HCT116 (cell line): ENCODE measurements around the gene IER3. TPM values are rescaled to one million over a fixed set of nuclear protein-coding genes. Genes with fewer than 3 reads are reported as not detected.

Experiments
- ATAC-seq: fragments of 200-7000 bp; cut with Tn5 transposase; 2 replicates; pipeline ENCODE4 v1.9.1; 2020; ENCODE audit warnings: mild to moderate bottlenecking, moderate library complexity
- BruUV-seq: library from RNA; stranded (reverse); fragments of 400-500 nt; replicated peaks from 2 replicates; lab custom pipeline; 2021; lab: Mats Ljungman, UMichigan
- CTCF ChIA-PET: fragments of 300-600 bp; sonication (Branson Sonifier 250); formaldehyde crosslinking; loops from one replicate; lab custom pipeline; 2021; ENCODE audit warnings: antibody characterized with exemption; lab: Charles Lee
- POLR2A ChIA-PET: fragments of 300-600, 350-600 bp; sonication (Branson Sonifier 250); formaldehyde crosslinking; loops from one replicate; lab custom pipeline; 2021; ENCODE audit warnings: antibody characterized with exemption; lab: Charles Lee
- RAD21 ChIA-PET, 2 experiments: fragments of 300-600 bp; sonication (Branson Sonifier 250); formaldehyde crosslinking; loops; one replicate each; lab custom pipeline; 2023; ENCODE audit warnings: low total read pairs in 2 of 2; ENCODE audit not compliant: uncharacterized antibody in 2 of 2, unreplicated experiment in 2 of 2, low non-redundant PET in 1 of 2; lab: Charles Lee
- DNase-seq: peaks from one replicate; pipeline ENCODE4 v3.0.0-alpha.2; 2010; ENCODE audit warnings: low read depth, low spot score
- H2AFZ ChIP-seq: fragments of 200-600 bp; shearing (Covaris generic), sonication (generic); 2 replicates; pipeline ENCODE4 v1.6.1; 2017; ENCODE audit warnings: low read depth, mixed run types, mixed read lengths, antibody characterized with exemption, low read length; ENCODE audit not compliant: poor library complexity, severe bottlenecking
- H3K27ac ChIP-seq: 2 replicates; pipeline ENCODE4 v1.5.1; 2012; ENCODE audit warnings: low read depth, low read length
- H3K27me3 ChIP-seq: fragments of 200-600 bp; sonication (generic); 2 replicates; pipeline ENCODE4 v1.6.1; 2016; ENCODE audit warnings: mixed run types, low read length, mixed read lengths; ENCODE audit not compliant: insufficient read depth
- H3K36me3 ChIP-seq, 2 experiments: fragments of 200-500 bp in 1 of 2; fragments of 200-600 bp in 1 of 2; sonication (Bioruptor generic) in 1 of 2; sonication (generic) in 1 of 2; 2 replicates each; pipeline versions ENCODE4 v1.5.1 to v1.6.1; 2014 to 2016; ENCODE audit warnings: low read length in 2 of 2, inconsistent platforms in 1 of 2, mixed read lengths in 1 of 2, mixed run types in 1 of 2; ENCODE audit not compliant: insufficient read depth in 2 of 2, control insufficient read depth in 1 of 2
- H3K4me1 ChIP-seq, 2 experiments: fragments of 200-600 bp in 1 of 2; sonication (generic) in 1 of 2; 2 replicates each; pipeline versions ENCODE4 v1.5.1 to v1.6.1; 2012 to 2017; ENCODE audit warnings: low read length in 2 of 2, inconsistent platforms in 1 of 2, mild to moderate bottlenecking in 1 of 2, mixed read lengths in 1 of 2, mixed run types in 1 of 2, moderate library complexity in 1 of 2; ENCODE audit not compliant: insufficient read depth in 2 of 2, control insufficient read depth in 1 of 2
- H3K4me2 ChIP-seq: fragments of 200-600 bp; sonication (generic); 2 replicates; pipeline ENCODE4 v1.6.1; 2017; ENCODE audit warnings: mixed run types, low read length, mixed read lengths
- H3K4me3 ChIP-seq, 2 experiments: fragments of 200-600 bp in 1 of 2; sonication (generic) in 1 of 2; replicated peaks in 1 of 2; 2 replicates each; pipeline ENCODE4 v1.5.1; 2011 to 2016; ENCODE audit warnings: low read length in 2 of 2, control low read depth in 1 of 2, low read depth in 1 of 2, mild to moderate bottlenecking in 1 of 2, mixed read lengths in 1 of 2, mixed run types in 1 of 2
- H3K79me2 ChIP-seq: fragments of 200-600 bp; sonication (generic); 2 replicates; pipeline ENCODE4 v1.6.1; 2017; ENCODE audit warnings: mild to moderate bottlenecking, mixed run types, low read length, moderate library complexity, mixed read lengths; ENCODE audit not compliant: insufficient read depth
- H3K9ac ChIP-seq: fragments of 200-600 bp; sonication (generic); 2 replicates; pipeline ENCODE4 v1.6.1; 2016; ENCODE audit warnings: low read length, mixed read lengths
- H3K9me2 ChIP-seq: fragments of 200-600 bp; sonication (generic), shearing (Covaris generic); 2 replicates; pipeline ENCODE4 v1.6.1; 2017; ENCODE audit warnings: mixed run types, mild to moderate bottlenecking, moderate library complexity; ENCODE audit not compliant: insufficient read depth
- H3K9me3 ChIP-seq, 2 experiments: fragments of 200-500 bp in 1 of 2; fragments of 200-600 bp in 1 of 2; sonication (Bioruptor generic) in 1 of 2; sonication (generic) in 1 of 2; 2 replicates each; pipeline ENCODE4 v1.6.1; 2014 to 2017; ENCODE audit warnings: low read length in 2 of 2, mixed read lengths in 2 of 2, inconsistent platforms in 1 of 2, low read depth in 1 of 2, mild to moderate bottlenecking in 1 of 2, mixed run types in 1 of 2, moderate library complexity in 1 of 2; ENCODE audit not compliant: control insufficient read depth in 1 of 2, insufficient read depth in 1 of 2
- H4K20me1 ChIP-seq: fragments of 200-600 bp; sonication (generic), shearing (Covaris generic); 2 replicates; pipeline ENCODE4 v1.6.1; 2017; ENCODE audit warnings: mixed run types, mild to moderate bottlenecking, moderate library complexity; ENCODE audit not compliant: insufficient read depth
- EGR1 ChIP-seq: IDR thresholded peaks from 2 replicates; pipeline ENCODE4 v1.6.1; 2012; ENCODE audit warnings: low read depth
- EZH2 ChIP-seq: fragments of 200-600 bp; sonication (generic); IDR thresholded peaks from 2 replicates; pipeline ENCODE4 v1.6.1; 2017; ENCODE audit warnings: antibody characterized with exemption, mixed run types
- EZH2phosphoT487 ChIP-seq: fragments of 200-600 bp; IDR thresholded peaks from 2 replicates; pipeline ENCODE4 v1.6.1; 2018; ENCODE audit warnings: antibody characterized with exemption, borderline replicate concordance
- FOSL1 ChIP-seq: IDR thresholded peaks from 2 replicates; pipeline ENCODE4 v1.6.1; 2012; ENCODE audit warnings: low read depth
- POLR2AphosphoS5 ChIP-seq: IDR thresholded peaks from 2 replicates; pipeline ENCODE4 v1.6.1; 2011; ENCODE audit warnings: mild to moderate bottlenecking, low read depth, low read length, moderate library complexity
- RAD21 ChIP-seq: IDR thresholded peaks from 2 replicates; pipeline ENCODE4 v1.6.1; 2012; ENCODE audit warnings: low read depth, mild to moderate bottlenecking
- SP1 ChIP-seq: IDR thresholded peaks from 2 replicates; pipeline ENCODE4 v1.6.1; 2012; ENCODE audit warnings: low read depth
- SRF ChIP-seq: IDR thresholded peaks from 2 replicates; pipeline ENCODE4 v1.6.1; 2012; ENCODE audit warnings: low read depth
- TCF7L2 ChIP-seq: IDR thresholded peaks from 2 replicates; pipeline ENCODE4 v1.7.0; 2011; ENCODE audit warnings: borderline replicate concordance, inconsistent platforms; ENCODE audit not compliant: insufficient read depth, insufficient read length; ENCODE audit errors: extremely low read depth
- ZFX ChIP-seq: fragments of 450-650 bp; IDR thresholded peaks from 2 replicates; pipeline ENCODE4 v1.6.1; 2017
- intact Hi-C: fragments of 100-400 bp; cut with micrococcal nuclease; formaldehyde crosslinking; loops from 2 replicates; pipeline ENCODE4 v1.10.0; 2022
- total RNA-seq: library from RNA; stranded (reverse); gene quantifications from one replicate; pipeline ENCODE4 v1.2.1, GENCODE V29; 2021; ENCODE audit not compliant: unreplicated experiment
- TF ChIP-seq, protein P1 (sequence below), 3 experiments: fragments of 200-600 bp in 1 of 3; sonication (generic) in 1 of 3; IDR thresholded peaks in 2 of 3; conservative IDR thresholded peaks in 1 of 3; 2 replicates each; pipeline ENCODE4 v1.5.1; 2012 to 2017; ENCODE audit warnings: low read depth in 2 of 3, low read length in 2 of 3, antibody characterized with exemption in 1 of 3, borderline replicate concordance in 1 of 3, control low read depth in 1 of 3, mild to moderate bottlenecking in 1 of 3, mixed read lengths in 1 of 3, mixed run types in 1 of 3, moderate library complexity in 1 of 3; ENCODE audit not compliant: insufficient read depth in 1 of 3
- TF ChIP-seq, protein P2 (sequence below): IDR thresholded peaks from 2 replicates; pipeline ENCODE4 v1.6.1; 2012
- TF ChIP-seq, protein P3 (sequence below): IDR thresholded peaks from 2 replicates; pipeline ENCODE4 v1.6.1; 2011; ENCODE audit warnings: mild to moderate bottlenecking, low read length, moderate library complexity; ENCODE audit not compliant: insufficient replicate concordance; ENCODE audit errors: extremely low read depth
- TF ChIP-seq, protein P4 (sequence below): IDR thresholded peaks from 2 replicates; pipeline ENCODE4 v1.6.1; 2012

The IER3 gene
- total RNA-seq, 1 experiment from 2014 or later = 952 TPM

DNA sequence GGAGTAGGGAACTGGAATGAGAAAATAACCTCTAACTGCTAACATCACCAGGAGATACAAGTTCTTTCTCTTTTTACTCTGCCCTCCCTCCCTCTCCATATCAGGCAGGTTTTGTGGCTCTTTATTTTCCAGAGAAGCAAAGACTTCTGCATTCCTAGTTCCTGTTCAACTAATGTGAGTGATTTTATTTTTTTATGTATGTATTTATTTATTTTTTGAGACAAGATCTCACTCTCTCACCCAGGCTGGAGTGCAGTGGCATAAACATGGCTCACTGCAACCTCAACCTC is 6.0 kb upstream of the IER3 start:
- TF ChIP-seq SRF (no peak), POLR2AphosphoS5 (peak; percentile 30)
- TF ChIP-seq, protein P1, sequence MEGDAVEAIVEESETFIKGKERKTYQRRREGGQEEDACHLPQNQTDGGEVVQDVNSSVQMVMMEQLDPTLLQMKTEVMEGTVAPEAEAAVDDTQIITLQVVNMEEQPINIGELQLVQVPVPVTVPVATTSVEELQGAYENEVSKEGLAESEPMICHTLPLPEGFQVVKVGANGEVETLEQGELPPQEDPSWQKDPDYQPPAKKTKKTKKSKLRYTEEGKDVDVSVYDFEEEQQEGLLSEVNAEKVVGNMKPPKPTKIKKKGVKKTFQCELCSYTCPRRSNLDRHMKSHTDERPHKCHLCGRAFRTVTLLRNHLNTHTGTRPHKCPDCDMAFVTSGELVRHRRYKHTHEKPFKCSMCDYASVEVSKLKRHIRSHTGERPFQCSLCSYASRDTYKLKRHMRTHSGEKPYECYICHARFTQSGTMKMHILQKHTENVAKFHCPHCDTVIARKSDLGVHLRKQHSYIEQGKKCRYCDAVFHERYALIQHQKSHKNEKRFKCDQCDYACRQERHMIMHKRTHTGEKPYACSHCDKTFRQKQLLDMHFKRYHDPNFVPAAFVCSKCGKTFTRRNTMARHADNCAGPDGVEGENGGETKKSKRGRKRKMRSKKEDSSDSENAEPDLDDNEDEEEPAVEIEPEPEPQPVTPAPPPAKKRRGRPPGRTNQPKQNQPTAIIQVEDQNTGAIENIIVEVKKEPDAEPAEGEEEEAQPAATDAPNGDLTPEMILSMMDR (IDR thresholded peaks at IDR 0.05 in 2 of 3, conservative IDR thresholded peaks at IDR 0.05 in 1 of 3; ENCODE audit: borderline replicate concordance in 1 of 3, insufficient read depth in 1 of 3, low read depth in 2 of 3, low read length in 2 of 3) = no peak
- TF ChIP-seq, all 23 proteins: peak for 1
- intact Hi-C loops = no loop called here
- no peaks in the 10 kb centered on the region for H3K36me3 ChIP-seq
- H3K4me2 ChIP-seq = peak overlapping the region; percentile 72
- no peak overlapping the region for H2AFZ ChIP-seq
- no peak for DNase-seq
- ChIA-PET RAD21 (interaction anchor here in 1 of 2 experiments (0.7 kb wide), 1 partner anchor 68 kb away, joined by 3 read pairs; no protein-coding TSS in a partner anchor), POLR2A (interaction anchor here (1.5 to 16.4 kb wide), 5 partner anchors 10 to 51 kb away, joined by 3 to 680 read pairs (median 47); no protein-coding TSS in a partner anchor), CTCF (no interaction called here)
- no peaks in the 10 kb centered on the region for H3K27me3 ChIP-seq
- H3K9me3 ChIP-seq = no peaks in the 10 kb centered on the region
- no TSS peak for BruUV-seq
- no peaks in the 10 kb centered on the region for H3K9me2 ChIP-seq
- ATAC-seq = no peak
- H3K27ac ChIP-seq = peak overlapping the region; percentile 96
- peak overlapping the region; percentile 72 for H3K9ac ChIP-seq
- no peaks in the 10 kb centered on the region for H3K79me2 ChIP-seq
- peak overlapping the region in 1 of 2 experiments; percentile 28; a peak in 1 of 4 replicates for H3K4me3 ChIP-seq
- no peaks in the 10 kb centered on the region for H4K20me1 ChIP-seq
- peaks cover 76 to 98% of the 10 kb centered on the region in 2 experiments for H3K4me1 ChIP-seq

DNA sequence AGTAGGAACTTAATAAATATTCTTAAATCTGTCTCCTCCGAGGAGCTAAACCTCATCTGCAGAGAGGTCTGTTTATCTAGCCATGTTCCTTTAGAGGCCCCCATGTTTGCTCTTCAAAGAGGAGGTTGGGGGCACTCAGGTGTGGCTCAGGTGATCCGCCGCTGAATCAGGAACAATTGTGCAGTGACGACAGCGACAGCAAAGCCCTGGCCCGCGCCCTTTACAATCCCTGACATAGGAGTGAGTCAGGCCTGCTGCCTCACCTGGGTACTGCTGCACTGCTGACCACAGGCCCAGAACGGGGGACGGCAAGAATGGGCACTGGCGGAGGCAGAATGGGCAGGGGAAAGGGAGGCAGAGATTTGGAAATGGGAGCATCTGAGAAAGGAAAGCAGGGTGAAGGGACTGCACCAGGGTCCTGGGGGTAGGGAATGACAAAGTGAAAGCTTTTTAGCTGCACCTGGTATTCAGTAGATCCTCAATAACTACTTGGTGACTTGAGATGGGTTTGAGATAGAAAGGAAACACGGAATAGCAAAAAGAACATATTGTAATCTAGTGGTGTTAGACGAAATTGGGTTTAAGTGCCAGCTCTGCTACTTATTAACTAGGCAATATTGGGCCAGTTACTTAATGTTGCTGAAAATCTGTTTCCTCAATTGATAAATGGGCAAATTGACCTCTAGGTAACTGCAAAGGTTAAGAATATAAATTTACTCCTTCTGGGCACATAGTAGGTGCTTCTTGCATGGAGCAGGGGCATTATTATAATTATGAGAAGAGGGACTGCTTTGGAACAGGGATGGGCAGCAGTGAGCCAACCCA is 5.4 kb upstream of the IER3 start:
- H2AFZ ChIP-seq = no peak overlapping the region
- no peaks in the 10 kb centered on the region for H3K9me3 ChIP-seq
- peaks cover 81 to 98% of the 10 kb centered on the region in 2 experiments for H3K4me1 ChIP-seq
- TSS peak; percentile 92 for BruUV-seq
- H3K4me3 ChIP-seq = peak overlapping the region in 1 of 2 experiments; percentile 28; a peak in 2 of 4 replicates
- POLR2A ChIA-PET = interaction anchor here (0.7 to 16.4 kb wide), 7 partner anchors 9 to 365 kb away, joined by 3 to 680 read pairs (median 7); partner anchors contain the start of gene PSORS1C1
- H3K79me2 ChIP-seq = no peaks in the 10 kb centered on the region
- H3K27me3 ChIP-seq = no peaks in the 10 kb centered on the region
- peak overlapping the region; percentile 72 for H3K9ac ChIP-seq
- H3K4me2 ChIP-seq = peak overlapping the region; percentile 72
- ATAC-seq (peak; percentile 69), DNase-seq (peak; percentile 89)
- H4K20me1 ChIP-seq = no peaks in the 10 kb centered on the region
- H3K27ac ChIP-seq = peak overlapping the region; percentile 96
- RAD21 ChIA-PET = interaction anchor here in 1 of 2 experiments (0.5 to 1.0 kb wide), 3 partner anchors 15 to 78 kb away, joined by 3 to 5 read pairs (median 3); no protein-coding TSS in a partner anchor
- intact Hi-C loops = loop anchor here (10.0 kb wide), 1 partner anchor 335 kb away; no protein-coding TSS in a partner anchor
- CTCF ChIA-PET = no interaction called here
- H3K36me3 ChIP-seq = no peaks in the 10 kb centered on the region
- H3K9me2 ChIP-seq = no peaks in the 10 kb centered on the region
- no peak for TF ChIP-seq EGR1
- no peak for TF ChIP-seq EZH2
- no peak for TF ChIP-seq FOSL1
- TF ChIP-seq, protein P2, sequence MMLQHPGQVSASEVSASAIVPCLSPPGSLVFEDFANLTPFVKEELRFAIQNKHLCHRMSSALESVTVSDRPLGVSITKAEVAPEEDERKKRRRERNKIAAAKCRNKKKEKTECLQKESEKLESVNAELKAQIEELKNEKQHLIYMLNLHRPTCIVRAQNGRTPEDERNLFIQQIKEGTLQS = no peak
- TF ChIP-seq SP1 = no peak
- TF ChIP-seq RAD21 = no peak
- TF ChIP-seq ZFX = 0 out of 2 replicates have a peak, but pooled peaks have one; percentile 4
- TF ChIP-seq, protein P3, sequence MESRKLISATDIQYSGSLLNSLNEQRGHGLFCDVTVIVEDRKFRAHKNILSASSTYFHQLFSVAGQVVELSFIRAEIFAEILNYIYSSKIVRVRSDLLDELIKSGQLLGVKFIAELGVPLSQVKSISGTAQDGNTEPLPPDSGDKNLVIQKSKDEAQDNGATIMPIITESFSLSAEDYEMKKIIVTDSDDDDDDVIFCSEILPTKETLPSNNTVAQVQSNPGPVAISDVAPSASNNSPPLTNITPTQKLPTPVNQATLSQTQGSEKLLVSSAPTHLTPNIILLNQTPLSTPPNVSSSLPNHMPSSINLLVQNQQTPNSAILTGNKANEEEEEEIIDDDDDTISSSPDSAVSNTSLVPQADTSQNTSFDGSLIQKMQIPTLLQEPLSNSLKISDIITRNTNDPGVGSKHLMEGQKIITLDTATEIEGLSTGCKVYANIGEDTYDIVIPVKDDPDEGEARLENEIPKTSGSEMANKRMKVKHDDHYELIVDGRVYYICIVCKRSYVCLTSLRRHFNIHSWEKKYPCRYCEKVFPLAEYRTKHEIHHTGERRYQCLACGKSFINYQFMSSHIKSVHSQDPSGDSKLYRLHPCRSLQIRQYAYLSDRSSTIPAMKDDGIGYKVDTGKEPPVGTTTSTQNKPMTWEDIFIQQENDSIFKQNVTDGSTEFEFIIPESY = peak; percentile 33
- peak; percentile 90 for TF ChIP-seq TCF7L2
- TF ChIP-seq, protein P4, sequence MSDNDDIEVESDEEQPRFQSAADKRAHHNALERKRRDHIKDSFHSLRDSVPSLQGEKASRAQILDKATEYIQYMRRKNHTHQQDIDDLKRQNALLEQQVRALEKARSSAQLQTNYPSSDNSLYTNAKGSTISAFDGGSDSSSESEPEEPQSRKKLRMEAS = no peak
- no peak for TF ChIP-seq EZH2phosphoT487
